ENCODE results near the gene BRD9.
"Not testable (repeated sequence)": the region's sequence is repeated elsewhere in the genome, so short reads cannot be mapped to it uniquely, and the experiment has no call there.

GRCh38 chr5:845031-845675, 47.4 kb downstream of the BRD9 start:
- TF ChIP-seq, protein P1, sequence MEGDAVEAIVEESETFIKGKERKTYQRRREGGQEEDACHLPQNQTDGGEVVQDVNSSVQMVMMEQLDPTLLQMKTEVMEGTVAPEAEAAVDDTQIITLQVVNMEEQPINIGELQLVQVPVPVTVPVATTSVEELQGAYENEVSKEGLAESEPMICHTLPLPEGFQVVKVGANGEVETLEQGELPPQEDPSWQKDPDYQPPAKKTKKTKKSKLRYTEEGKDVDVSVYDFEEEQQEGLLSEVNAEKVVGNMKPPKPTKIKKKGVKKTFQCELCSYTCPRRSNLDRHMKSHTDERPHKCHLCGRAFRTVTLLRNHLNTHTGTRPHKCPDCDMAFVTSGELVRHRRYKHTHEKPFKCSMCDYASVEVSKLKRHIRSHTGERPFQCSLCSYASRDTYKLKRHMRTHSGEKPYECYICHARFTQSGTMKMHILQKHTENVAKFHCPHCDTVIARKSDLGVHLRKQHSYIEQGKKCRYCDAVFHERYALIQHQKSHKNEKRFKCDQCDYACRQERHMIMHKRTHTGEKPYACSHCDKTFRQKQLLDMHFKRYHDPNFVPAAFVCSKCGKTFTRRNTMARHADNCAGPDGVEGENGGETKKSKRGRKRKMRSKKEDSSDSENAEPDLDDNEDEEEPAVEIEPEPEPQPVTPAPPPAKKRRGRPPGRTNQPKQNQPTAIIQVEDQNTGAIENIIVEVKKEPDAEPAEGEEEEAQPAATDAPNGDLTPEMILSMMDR (IDR thresholded peaks at IDR 0.05) = not testable (repeated sequence)
- not testable (repeated sequence) for TF ChIP-seq POLR2A (IDR thresholded peaks at IDR 0.05)

Data from thyroid gland (tissue), 4 donors.